ENCODE data around the gene ZNF593OS.

DNA sequence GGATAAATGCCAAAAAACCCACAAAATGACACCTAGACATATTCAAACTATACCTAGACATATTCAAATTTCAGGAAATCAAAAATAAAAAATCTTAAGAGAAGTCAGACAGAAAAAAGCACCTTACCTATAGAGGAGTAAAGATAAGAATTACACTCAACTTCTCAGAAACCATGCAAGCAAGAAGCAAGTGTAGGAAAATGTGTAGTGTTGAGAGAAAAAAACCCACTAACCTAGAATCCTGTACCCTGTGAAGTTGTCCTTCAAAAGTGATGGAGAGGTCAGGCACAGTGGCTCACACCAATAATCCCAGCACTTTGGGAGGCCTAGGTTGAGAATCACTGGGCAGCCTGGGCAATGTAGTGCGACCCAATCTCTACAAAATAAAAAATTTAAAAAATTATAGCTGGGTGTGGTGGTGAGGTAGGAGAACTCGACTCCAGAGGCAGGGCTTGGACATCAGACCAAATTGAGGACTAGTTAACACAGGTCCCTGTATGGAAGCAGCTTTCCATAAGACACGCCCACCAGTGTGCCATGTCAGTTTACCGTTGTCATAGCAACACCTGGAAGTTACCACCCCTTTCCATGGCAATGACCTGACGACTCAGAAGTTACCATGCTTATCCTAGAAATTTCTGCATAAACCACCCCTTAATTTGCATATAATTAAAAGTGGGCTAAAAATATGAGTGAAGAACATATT lies 39.4 kb downstream of the ZNF593OS start:
- TF ChIP-seq POLR2A (IDR thresholded peaks at IDR 0.05): no peak
- TF ChIP-seq, protein P1, sequence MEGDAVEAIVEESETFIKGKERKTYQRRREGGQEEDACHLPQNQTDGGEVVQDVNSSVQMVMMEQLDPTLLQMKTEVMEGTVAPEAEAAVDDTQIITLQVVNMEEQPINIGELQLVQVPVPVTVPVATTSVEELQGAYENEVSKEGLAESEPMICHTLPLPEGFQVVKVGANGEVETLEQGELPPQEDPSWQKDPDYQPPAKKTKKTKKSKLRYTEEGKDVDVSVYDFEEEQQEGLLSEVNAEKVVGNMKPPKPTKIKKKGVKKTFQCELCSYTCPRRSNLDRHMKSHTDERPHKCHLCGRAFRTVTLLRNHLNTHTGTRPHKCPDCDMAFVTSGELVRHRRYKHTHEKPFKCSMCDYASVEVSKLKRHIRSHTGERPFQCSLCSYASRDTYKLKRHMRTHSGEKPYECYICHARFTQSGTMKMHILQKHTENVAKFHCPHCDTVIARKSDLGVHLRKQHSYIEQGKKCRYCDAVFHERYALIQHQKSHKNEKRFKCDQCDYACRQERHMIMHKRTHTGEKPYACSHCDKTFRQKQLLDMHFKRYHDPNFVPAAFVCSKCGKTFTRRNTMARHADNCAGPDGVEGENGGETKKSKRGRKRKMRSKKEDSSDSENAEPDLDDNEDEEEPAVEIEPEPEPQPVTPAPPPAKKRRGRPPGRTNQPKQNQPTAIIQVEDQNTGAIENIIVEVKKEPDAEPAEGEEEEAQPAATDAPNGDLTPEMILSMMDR (IDR thresholded peaks at IDR 0.05): no peak
